Inflammatory macrophage treated with lipopolysaccharide for 4 hours (primary cell): ENCODE measurements around the gene HSD3B2.

Experiments
- DNase-seq: peaks from one replicate; pipeline ENCODE4 v3.0.0-alpha.2; 2020

The HSD3B2 gene

GRCh38 chr1:119467219-119467618 is 52.3 kb downstream of the HSD3B2 start:
- no peak for DNase-seq

GRCh38 chr1:119467857-119468668 is 53.1 kb downstream of the HSD3B2 start:
- no peak for DNase-seq

- DNase-seq, result no peak
Measured at GRCh38 chr1:119469741-119470140, 54.8 kb downstream of the HSD3B2 start.

GRCh38 chr1:119470377-119470776 is 55.4 kb downstream of the HSD3B2 start:
- no peak for DNase-seq

DNA sequence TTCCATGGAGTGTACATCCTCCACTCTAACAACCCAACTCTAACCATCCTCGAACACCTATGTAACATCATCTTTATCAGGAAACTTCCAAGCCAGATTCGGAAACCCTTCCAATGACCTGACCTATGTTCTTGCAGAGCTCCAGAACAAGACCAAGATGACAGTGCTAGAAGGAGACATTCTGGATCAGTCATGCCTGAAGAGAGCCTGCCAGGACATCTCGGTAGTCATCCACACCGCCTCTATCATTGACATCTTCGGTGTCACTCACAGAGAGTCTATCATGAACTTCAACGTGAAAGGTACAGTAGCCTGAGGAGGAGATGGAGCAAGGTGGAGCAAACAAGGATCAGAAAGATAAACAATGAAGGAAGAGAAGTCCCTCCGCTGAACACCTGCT is 56.0 kb downstream of the HSD3B2 start:
- no peak for DNase-seq

DNA sequence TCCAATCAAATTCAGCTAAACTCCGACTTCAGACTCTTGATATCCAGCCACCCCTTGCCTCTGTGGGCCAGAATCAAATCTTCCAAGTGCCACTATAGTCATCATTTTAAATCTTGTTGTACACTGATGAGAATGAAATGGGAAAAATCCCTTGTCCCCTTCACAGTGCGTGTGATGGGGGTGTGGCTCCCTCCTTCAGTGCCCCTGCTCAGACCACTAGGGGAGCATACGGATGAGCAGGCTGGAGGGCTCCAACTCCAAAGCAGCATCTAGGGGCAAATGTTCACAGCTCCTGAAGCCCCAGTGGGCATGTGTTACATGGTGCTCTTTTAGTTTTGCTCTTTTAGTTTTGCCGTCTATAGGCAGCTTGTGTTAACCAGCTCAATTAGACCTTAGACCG is 56.6 kb downstream of the HSD3B2 start:
- no peak for DNase-seq

DNA sequence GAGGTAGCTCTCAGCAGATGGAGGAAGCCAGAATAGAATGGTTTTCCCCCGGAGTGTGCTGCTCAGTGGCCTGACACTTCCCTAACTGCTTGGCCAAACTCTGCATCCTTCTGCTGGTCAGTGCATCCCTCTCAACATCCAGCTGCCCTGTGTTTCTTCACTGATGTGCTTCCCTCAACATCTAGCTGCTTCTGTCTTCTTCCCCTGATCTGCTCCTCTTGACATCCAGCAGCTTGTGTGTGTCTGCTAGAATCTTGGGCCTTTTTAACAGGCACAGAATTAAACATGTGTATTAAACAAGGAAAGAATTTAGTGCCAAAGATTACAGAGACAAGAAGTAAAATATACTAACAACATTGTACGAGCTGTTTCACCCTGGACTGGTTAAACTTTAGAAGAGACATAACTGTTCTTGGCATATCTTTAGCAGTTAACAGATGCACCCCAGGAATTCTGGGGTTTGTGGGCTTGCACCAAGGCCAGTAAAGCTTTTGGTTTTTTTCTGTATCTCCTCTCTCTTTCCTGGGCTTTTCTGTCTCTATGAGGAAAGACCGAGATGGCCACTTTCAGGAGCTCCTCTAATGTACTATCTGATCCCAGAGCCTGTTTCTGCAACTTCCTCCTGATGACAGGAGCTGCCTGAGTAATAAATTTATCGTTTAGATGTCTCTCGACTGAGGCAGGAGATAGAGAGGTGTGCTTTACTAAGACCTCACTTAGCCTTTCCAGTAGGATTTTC is 57.3 kb downstream of the HSD3B2 start:
- no peak for DNase-seq
